Activated CD8-positive, alpha-beta memory T cell treated with anti-CD3 and anti-CD28 coated beads, Interleukin-2, amount 10 ng/mL, durations not matched to agents 7 days and 5 days (primary cell): ENCODE data around the gene TSPAN2. TPM values are rescaled to one million over a fixed set of nuclear protein-coding genes. Genes with fewer than 3 reads are reported as not detected.

Experiments used
- ATAC-seq: fragments of 150-1000 bp; cut with Tn5 transposase; one replicate; pipeline ENCODE4 v1.10.0; 2021; ENCODE audit warnings: moderate library complexity
- CTCF ChIA-PET: fragments of 350-600 bp; sonication (Branson Sonifier 250); formaldehyde crosslinking; loops from one replicate; lab custom pipeline; 2021; ENCODE audit warnings: antibody characterized with exemption; lab: Charles Lee
- DNase-seq: peaks from one replicate; pipeline ENCODE4 v3.0.0-alpha.2; 2020
- H3K27ac Mint-ChIP-seq: one replicate; pipeline ENCODE4 v1.8.0; 2021; ENCODE audit warnings: mild to moderate bottlenecking, mixed read lengths
- H3K27me3 Mint-ChIP-seq: one replicate; pipeline ENCODE4 v1.8.0; 2021; ENCODE audit warnings: mixed read lengths
- H3K36me3 Mint-ChIP-seq: one replicate; pipeline ENCODE4 v1.8.0; 2021; ENCODE audit warnings: mild to moderate bottlenecking, mixed read lengths
- H3K4me1 Mint-ChIP-seq: one replicate; pipeline ENCODE4 v1.8.0; 2021; ENCODE audit warnings: mixed read lengths
- H3K4me3 Mint-ChIP-seq: one replicate; pipeline ENCODE4 v1.8.0; 2021; ENCODE audit warnings: mild to moderate bottlenecking, moderate library complexity, mixed read lengths
- H3K9me3 Mint-ChIP-seq: one replicate; pipeline ENCODE4 v1.8.0; 2022; ENCODE audit warnings: low read depth, mixed read lengths
- total RNA-seq, 2 experiments: library from RNA; stranded (reverse); gene quantifications; one replicate each; pipeline ENCODE4 v1.2.3, GENCODE V29; 2021

TSPAN2 gene
- total RNA-seq, 2 experiments from 2014 or later, result 1.2 to 2.3 TPM

GRCh38 chr1:115065021-115065420 is 24.3 kb downstream of the TSPAN2 start:
- Mint-ChIP-seq H3K9me3 (no peaks in the 10 kb centered on the region), H3K4me3 (no peak overlapping the region), H3K4me1 (peaks cover 42% of the 10 kb centered on the region), H3K27ac (no peak overlapping the region), H3K27me3 (no peaks in the 10 kb centered on the region), H3K36me3 (peaks cover 6% of the 10 kb centered on the region)
- no peak for ATAC-seq
- DNase-seq, result no peak
- CTCF ChIA-PET, result interaction anchor here (1.1 to 3.1 kb wide), 2 partner anchors 12 to 34 kb away, joined by 3 to 9 read pairs; no protein-coding TSS in a partner anchor

- ATAC-seq (no peak), DNase-seq (no peak)
- Mint-ChIP-seq H3K36me3 (peaks cover 6% of the 10 kb centered on the region), H3K4me1 (peaks cover 42% of the 10 kb centered on the region), H3K27ac (no peak overlapping the region), H3K9me3 (no peaks in the 10 kb centered on the region), H3K27me3 (no peaks in the 10 kb centered on the region), H3K4me3 (no peak overlapping the region)
- CTCF ChIA-PET, result interaction anchor here (1.3 to 3.1 kb wide), 2 partner anchors 11 to 12 kb away, joined by 4 to 9 read pairs; no protein-coding TSS in a partner anchor
Measured at GRCh38 chr1:115064461-115064860, 24.8 kb downstream of the TSPAN2 start.

GRCh38 chr1:115063228-115063901 is 25.9 kb downstream of the TSPAN2 start:
- H3K4me3 Mint-ChIP-seq, result peak overlapping the region; percentile 31
- CTCF ChIA-PET, result interaction anchor here (1.3 kb wide), 1 partner anchor 11 kb away, joined by 4 read pairs; no protein-coding TSS in a partner anchor
- no peak for DNase-seq
- H3K36me3 Mint-ChIP-seq, result peaks cover 6% of the 10 kb centered on the region
- peak; percentile 43 for ATAC-seq
- peaks cover 42% of the 10 kb centered on the region for H3K4me1 Mint-ChIP-seq
- H3K27me3 Mint-ChIP-seq, result no peaks in the 10 kb centered on the region
- peak overlapping the region; percentile 90 for H3K27ac Mint-ChIP-seq
- H3K9me3 Mint-ChIP-seq, result no peaks in the 10 kb centered on the region

GRCh38 chr1:115062542-115063004 is 26.7 kb downstream of the TSPAN2 start:
- Mint-ChIP-seq H3K27ac (peak overlapping the region; percentile 90), H3K9me3 (no peaks in the 10 kb centered on the region), H3K27me3 (no peaks in the 10 kb centered on the region), H3K36me3 (peaks cover 6% of the 10 kb centered on the region), H3K4me3 (peak overlapping the region; percentile 31), H3K4me1 (peaks cover 42% of the 10 kb centered on the region)
- peak; percentile 97 for DNase-seq
- CTCF ChIA-PET, result interaction anchor here (1.0 to 1.7 kb wide), 3 partner anchors 10 to 50 kb away, joined by 3 to 7 read pairs (median 4); no protein-coding TSS in a partner anchor
- ATAC-seq, result peak; percentile 96

GRCh38 chr1:115060501-115060900 is 28.8 kb downstream of the TSPAN2 start:
- H3K27me3 Mint-ChIP-seq, result no peaks in the 10 kb centered on the region
- CTCF ChIA-PET, result no interaction called here
- no peak for ATAC-seq

GRCh38 chr1:115059316-115059715 is 30.0 kb downstream of the TSPAN2 start:
- H3K9me3 Mint-ChIP-seq, result no peaks in the 10 kb centered on the region
- peaks cover 36% of the 10 kb centered on the region for H3K4me1 Mint-ChIP-seq
- ATAC-seq (no peak), DNase-seq (no peak)
- no peaks in the 10 kb centered on the region for H3K27me3 Mint-ChIP-seq
- peaks cover 6% of the 10 kb centered on the region for H3K36me3 Mint-ChIP-seq
- H3K27ac Mint-ChIP-seq, result no peak overlapping the region
- H3K4me3 Mint-ChIP-seq, result no peak overlapping the region
- CTCF ChIA-PET, result interaction anchor here (3.0 kb wide), 1 partner anchor 53 kb away, joined by 22 read pairs; no protein-coding TSS in a partner anchor

More at GRCh38 chr1:115060501-115060900, 28.8 kb downstream of the TSPAN2 start:
- no peak overlapping the region for H3K4me3 Mint-ChIP-seq
- peaks cover 39% of the 10 kb centered on the region for H3K4me1 Mint-ChIP-seq
- peaks cover 6% of the 10 kb centered on the region for H3K36me3 Mint-ChIP-seq
- no peak overlapping the region for H3K27ac Mint-ChIP-seq
- DNase-seq, result no peak
- no peaks in the 10 kb centered on the region for H3K9me3 Mint-ChIP-seq

- DNase-seq, result no peak
- H3K27ac Mint-ChIP-seq, result no peak overlapping the region
- H3K9me3 Mint-ChIP-seq, result no peaks in the 10 kb centered on the region
- no peaks in the 10 kb centered on the region for H3K36me3 Mint-ChIP-seq
- CTCF ChIA-PET, result interaction anchor here (0.7 to 3.0 kb wide), 7 partner anchors 9 to 81 kb away, joined by 3 to 22 read pairs (median 3); no protein-coding TSS in a partner anchor
- no peak overlapping the region for H3K4me3 Mint-ChIP-seq
- no peaks in the 10 kb centered on the region for H3K27me3 Mint-ChIP-seq
- H3K4me1 Mint-ChIP-seq, result peaks cover 21% of the 10 kb centered on the region
- no peak for ATAC-seq
Measured at GRCh38 chr1:115057661-115058254, 31.5 kb downstream of the TSPAN2 start.

- Mint-ChIP-seq H3K4me1 (peaks cover 7% of the 10 kb centered on the region), H3K27me3 (no peaks in the 10 kb centered on the region), H3K36me3 (no peaks in the 10 kb centered on the region), H3K27ac (no peak overlapping the region), H3K9me3 (no peaks in the 10 kb centered on the region), H3K4me3 (no peak overlapping the region)
- DNase-seq (no peak), ATAC-seq (no peak)
- CTCF ChIA-PET, result interaction anchor here (0.9 to 3.0 kb wide), 3 partner anchors 10 to 56 kb away, joined by 3 to 22 read pairs (median 3); no protein-coding TSS in a partner anchor
Measured at GRCh38 chr1:115056395-115056798, 32.9 kb downstream of the TSPAN2 start.

GRCh38 chr1:115052454-115053083 is 36.7 kb downstream of the TSPAN2 start:
- DNase-seq, result peak; percentile 69
- CTCF ChIA-PET, result interaction anchor here (0.6 to 4.7 kb wide), 13 partner anchors 9 to 75 kb away, joined by 3 to 44 read pairs (median 7); partner anchors contain the start of genes TSHB and TSPAN2

GRCh38 chr1:115051850-115052249 is 37.5 kb downstream of the TSPAN2 start:
- Mint-ChIP-seq H3K4me3 (no peak overlapping the region), H3K36me3 (no peaks in the 10 kb centered on the region), H3K27me3 (no peaks in the 10 kb centered on the region), H3K9me3 (no peaks in the 10 kb centered on the region), H3K4me1 (peaks cover 7% of the 10 kb centered on the region), H3K27ac (no peak overlapping the region)
- DNase-seq, result no peak
- no peak for ATAC-seq
- CTCF ChIA-PET, result interaction anchor here (1.0 to 4.7 kb wide), 9 partner anchors 10 to 74 kb away, joined by 3 to 44 read pairs (median 9); partner anchors contain the start of gene TSPAN2

More at GRCh38 chr1:115052454-115053083, 36.7 kb downstream of the TSPAN2 start:
- peaks cover 7% of the 10 kb centered on the region for H3K4me1 Mint-ChIP-seq
- H3K36me3 Mint-ChIP-seq, result no peaks in the 10 kb centered on the region
- H3K27me3 Mint-ChIP-seq, result no peaks in the 10 kb centered on the region
- H3K9me3 Mint-ChIP-seq, result no peaks in the 10 kb centered on the region
- H3K4me3 Mint-ChIP-seq, result no peak overlapping the region
- H3K27ac Mint-ChIP-seq, result no peak overlapping the region
- peak; percentile 75 for ATAC-seq

GRCh38 chr1:115046751-115047150 is 42.6 kb downstream of the TSPAN2 start:
- no peak overlapping the region for H3K4me3 Mint-ChIP-seq
- H3K27me3 Mint-ChIP-seq, result no peaks in the 10 kb centered on the region
- H3K4me1 Mint-ChIP-seq, result peaks cover 7% of the 10 kb centered on the region
- peaks cover 4% of the 10 kb centered on the region for H3K36me3 Mint-ChIP-seq
- peaks cover 3% of the 10 kb centered on the region for H3K9me3 Mint-ChIP-seq
- ATAC-seq, result no peak
- DNase-seq, result no peak
- no peak overlapping the region for H3K27ac Mint-ChIP-seq
- CTCF ChIA-PET, result interaction anchor here (1.2 to 1.4 kb wide), 2 partner anchors 42 to 66 kb away, joined by 3 read pairs; partner anchors contain the start of gene TSPAN2

- peaks cover 4% of the 10 kb centered on the region for H3K36me3 Mint-ChIP-seq
- peaks cover 3% of the 10 kb centered on the region for H3K9me3 Mint-ChIP-seq
- H3K4me3 Mint-ChIP-seq, result no peak overlapping the region
- no peak overlapping the region for H3K27ac Mint-ChIP-seq
- CTCF ChIA-PET, result interaction anchor here (3.3 kb wide), 1 partner anchor 11 kb away, joined by 13 read pairs; no protein-coding TSS in a partner anchor
- H3K4me1 Mint-ChIP-seq, result no peaks in the 10 kb centered on the region
- H3K27me3 Mint-ChIP-seq, result no peaks in the 10 kb centered on the region
- no peak for DNase-seq
- no peak for ATAC-seq
Measured at GRCh38 chr1:115041654-115042053, 47.6 kb downstream of the TSPAN2 start.

GRCh38 chr1:115040501-115040900 is 48.8 kb downstream of the TSPAN2 start:
- H3K27me3 Mint-ChIP-seq, result no peaks in the 10 kb centered on the region
- no peak for DNase-seq

More at GRCh38 chr1:115040501-115040900, 48.8 kb downstream of the TSPAN2 start:
- H3K36me3 Mint-ChIP-seq, result peaks cover 4% of the 10 kb centered on the region
- H3K4me1 Mint-ChIP-seq, result no peaks in the 10 kb centered on the region
- H3K27ac Mint-ChIP-seq, result no peak overlapping the region
- no peak overlapping the region for H3K4me3 Mint-ChIP-seq
- H3K9me3 Mint-ChIP-seq, result peaks cover 3% of the 10 kb centered on the region
- CTCF ChIA-PET, result interaction anchor here (3.3 kb wide), 1 partner anchor 12 kb away, joined by 13 read pairs; no protein-coding TSS in a partner anchor
- no peak for ATAC-seq
